KOPT-K1 (cell line): Measurements from ENCODE around the gene FAM13A.

ENCODE experiments used
- H3K27ac ChIP-seq: fragments of 200-600 bp; sonication (generic); 2 replicates; pipeline ENCODE4 v1.5.1; 2016; ENCODE audit warnings: antibody characterized with exemption, mild to moderate bottlenecking, low read depth, low read length; ENCODE audit not compliant: poor library complexity, severe bottlenecking
- H3K36me3 ChIP-seq: fragments of 200-600 bp; sonication (generic); 2 replicates; pipeline ENCODE4 v1.5.1; 2017; ENCODE audit warnings: antibody characterized with exemption, mild to moderate bottlenecking, low read length, moderate library complexity; ENCODE audit not compliant: insufficient read depth
- H3K9me3 ChIP-seq: fragments of 200-600 bp; sonication (generic); 2 replicates; pipeline ENCODE4 v1.5.1; 2017; ENCODE audit warnings: antibody characterized with exemption, low read length, mild to moderate bottlenecking; ENCODE audit not compliant: insufficient read depth, poor library complexity, severe bottlenecking

The FAM13A gene

GRCh38 chr4:89055157-89056080 is 1.6 kb downstream of the FAM13A start:
- H3K27ac ChIP-seq: no peak overlapping the region
- no peaks in the 10 kb centered on the region for H3K36me3 ChIP-seq
- no peaks in the 10 kb centered on the region for H3K9me3 ChIP-seq

- no peak overlapping the region for H3K27ac ChIP-seq
- H3K9me3 ChIP-seq: no peaks in the 10 kb centered on the region
- H3K36me3 ChIP-seq: no peaks in the 10 kb centered on the region
Measured at GRCh38 chr4:89054627-89055026, 2.4 kb downstream of the FAM13A start.

GRCh38 chr4:89049853-89050252 is 7.1 kb downstream of the FAM13A start:
- Histone ChIP-seq H3K36me3 (no peaks in the 10 kb centered on the region), H3K27ac (no peak overlapping the region)

GRCh38 chr4:89048906-89049601 is 7.9 kb downstream of the FAM13A start:
- Histone ChIP-seq H3K9me3 (no peaks in the 10 kb centered on the region), H3K27ac (no peak overlapping the region), H3K36me3 (no peaks in the 10 kb centered on the region)

More at GRCh38 chr4:89049853-89050252, 7.1 kb downstream of the FAM13A start:
- H3K9me3 ChIP-seq: no peaks in the 10 kb centered on the region

GRCh38 chr4:89044147-89044900 is 12.7 kb downstream of the FAM13A start:
- Histone ChIP-seq H3K36me3 (no peaks in the 10 kb centered on the region), H3K27ac (no peak overlapping the region), H3K9me3 (no peaks in the 10 kb centered on the region)

GRCh38 chr4:89042055-89042454 is 14.9 kb downstream of the FAM13A start:
- peaks cover 5% of the 10 kb centered on the region for H3K9me3 ChIP-seq
- H3K36me3 ChIP-seq: no peaks in the 10 kb centered on the region
- no peak overlapping the region for H3K27ac ChIP-seq

GRCh38 chr4:89039730-89040338 is 17.2 kb downstream of the FAM13A start:
- Histone ChIP-seq H3K36me3 (no peaks in the 10 kb centered on the region), H3K9me3 (peaks cover 17% of the 10 kb centered on the region), H3K27ac (no peak overlapping the region)

GRCh38 chr4:89036535-89036934 is 20.4 kb downstream of the FAM13A start:
- peaks cover 17% of the 10 kb centered on the region for H3K9me3 ChIP-seq
- H3K36me3 ChIP-seq: no peaks in the 10 kb centered on the region
- no peak overlapping the region for H3K27ac ChIP-seq

- Histone ChIP-seq H3K9me3 (peaks cover 6% of the 10 kb centered on the region), H3K27ac (no peak overlapping the region), H3K36me3 (no peaks in the 10 kb centered on the region)
Measured at GRCh38 chr4:89031272-89031671, 25.7 kb downstream of the FAM13A start.

- no peaks in the 10 kb centered on the region for H3K9me3 ChIP-seq
- H3K27ac ChIP-seq: no peak overlapping the region
Measured at GRCh38 chr4:89029591-89029990, 27.4 kb downstream of the FAM13A start.

GRCh38 chr4:89026542-89026941 is 30.4 kb downstream of the FAM13A start:
- Histone ChIP-seq H3K27ac (no peak overlapping the region), H3K36me3 (no peaks in the 10 kb centered on the region), H3K9me3 (no peaks in the 10 kb centered on the region)

More at GRCh38 chr4:89029591-89029990, 27.4 kb downstream of the FAM13A start:
- H3K36me3 ChIP-seq: no peaks in the 10 kb centered on the region

- H3K27ac ChIP-seq: no peak overlapping the region
- no peaks in the 10 kb centered on the region for H3K36me3 ChIP-seq
- no peaks in the 10 kb centered on the region for H3K9me3 ChIP-seq
Measured at GRCh38 chr4:89024051-89024675, 32.8 kb downstream of the FAM13A start.

GRCh38 chr4:89023140-89023539 is 33.8 kb downstream of the FAM13A start:
- Histone ChIP-seq H3K9me3 (no peaks in the 10 kb centered on the region), H3K27ac (no peak overlapping the region), H3K36me3 (no peaks in the 10 kb centered on the region)

GRCh38 chr4:89022426-89023128 is 34.4 kb downstream of the FAM13A start:
- H3K9me3 ChIP-seq: no peaks in the 10 kb centered on the region
- H3K27ac ChIP-seq: no peak overlapping the region
- H3K36me3 ChIP-seq: no peaks in the 10 kb centered on the region
